Stomach smooth muscle (tissue), 2 donors: ENCODE data around the gene ODF4.
A peak's percentile ranks its signal among the peaks of the same experiment; 100 is the strongest.

Experiments used
- H3K27ac ChIP-seq: one replicate; pipeline ENCODE4 v1.7.0; 2013; ENCODE audit warnings: mild to moderate bottlenecking, low read length, inconsistent platforms
- H3K27me3 ChIP-seq, 2 donors: one replicate each; pipeline ENCODE4 v1.7.0; 2013; ENCODE audit warnings: low read length in 2 of 2; ENCODE audit not compliant: insufficient read depth in 2 of 2, control insufficient read depth in 1 of 2
- H3K36me3 ChIP-seq, 2 donors: one replicate each; pipeline ENCODE4 v1.7.0; 2013; ENCODE audit warnings: low read length in 2 of 2; ENCODE audit not compliant: control insufficient read depth in 2 of 2, insufficient read depth in 2 of 2
- H3K4me1 ChIP-seq: one replicate; pipeline ENCODE4 v1.7.0; 2013; ENCODE audit warnings: low read length; ENCODE audit not compliant: control insufficient read depth, insufficient read depth
- H3K4me3 ChIP-seq, 2 donors: one replicate each; pipeline ENCODE4 v1.7.0; 2013; ENCODE audit warnings: low read length in 2 of 2
- H3K9ac ChIP-seq, 2 donors: one replicate each; pipeline ENCODE4 v1.7.0; 2013; ENCODE audit warnings: low read length in 2 of 2, mild to moderate bottlenecking in 1 of 2
- H3K9me3 ChIP-seq, 2 donors: one replicate each; pipeline ENCODE4 v1.7.0; 2013; ENCODE audit warnings: low read length in 2 of 2; ENCODE audit not compliant: control insufficient read depth in 2 of 2
- donor health status: healthy.
- donor health status: Pancreatic carcinoma.

The ODF4 gene

GRCh38 chr17:8326511-8327302, 12.9 kb upstream of the ODF4 start:
- Histone ChIP-seq H3K9me3 (no peaks in the 10 kb centered on the region), H3K4me3 (peak overlapping the region; percentile 54 to 75), H3K36me3 (no peaks in the 10 kb centered on the region), H3K27me3 (peaks cover 22 to 31% of the 10 kb centered on the region in 2 donors), H3K4me1 (peaks cover 10% of the 10 kb centered on the region), H3K9ac (peak overlapping the region; percentile 46 to 60), H3K27ac (no peak overlapping the region)

DNA sequence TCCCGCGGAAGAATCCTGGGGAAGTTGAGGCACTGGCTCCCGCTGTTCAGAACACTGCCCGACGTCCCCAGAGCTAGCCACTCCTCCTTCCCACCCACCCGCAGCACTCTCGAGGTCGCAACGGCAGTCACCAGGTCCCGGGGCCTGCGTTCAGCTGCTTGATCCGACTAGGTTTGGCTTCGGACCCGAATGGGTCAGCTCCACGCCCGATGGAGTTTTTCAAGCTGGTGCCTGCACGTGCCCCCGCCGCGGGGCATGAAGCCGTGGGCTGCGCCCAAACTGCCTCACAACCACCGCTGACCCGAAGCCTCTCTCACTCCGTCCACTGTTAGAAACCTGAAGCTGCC, 12.4 kb upstream of the ODF4 start:
- H3K36me3 ChIP-seq, result no peaks in the 10 kb centered on the region
- peaks cover 24 to 31% of the 10 kb centered on the region in 2 donors for H3K27me3 ChIP-seq
- peak overlapping the region in 1 of 2 donors; percentile 46 for H3K9ac ChIP-seq
- H3K4me3 ChIP-seq, result peak overlapping the region; percentile 54 to 75
- peaks cover 10% of the 10 kb centered on the region for H3K4me1 ChIP-seq
- H3K9me3 ChIP-seq, result no peaks in the 10 kb centered on the region
- H3K27ac ChIP-seq, result no peak overlapping the region

- no peak overlapping the region for H3K4me3 ChIP-seq
- H3K27me3 ChIP-seq, result peaks cover 8 to 11% of the 10 kb centered on the region in 2 donors
- H3K9me3 ChIP-seq, result no peaks in the 10 kb centered on the region
- no peak overlapping the region for H3K9ac ChIP-seq
- H3K4me1 ChIP-seq, result peaks cover 3% of the 10 kb centered on the region
- no peak overlapping the region for H3K27ac ChIP-seq
- H3K36me3 ChIP-seq, result no peaks in the 10 kb centered on the region
Observed at GRCh38 chr17:8332128-8332527, 7.5 kb upstream of the ODF4 start.

GRCh38 chr17:8332688-8333087, 7.0 kb upstream of the ODF4 start:
- Histone ChIP-seq H3K9ac (no peak overlapping the region), H3K4me3 (no peak overlapping the region), H3K4me1 (no peaks in the 10 kb centered on the region), H3K27ac (no peak overlapping the region), H3K36me3 (no peaks in the 10 kb centered on the region), H3K27me3 (peaks cover 5 to 6% of the 10 kb centered on the region in 2 donors), H3K9me3 (no peaks in the 10 kb centered on the region)

- H3K4me1 ChIP-seq, result peaks cover 2% of the 10 kb centered on the region
- peaks cover 0 to 2% of the 10 kb centered on the region in 2 donors for H3K27me3 ChIP-seq
- no peak overlapping the region for H3K4me3 ChIP-seq
- H3K36me3 ChIP-seq, result no peaks in the 10 kb centered on the region
- no peak overlapping the region for H3K27ac ChIP-seq
- H3K9me3 ChIP-seq, result no peaks in the 10 kb centered on the region
- H3K9ac ChIP-seq, result no peak overlapping the region
Observed at GRCh38 chr17:8333281-8333680, 6.4 kb upstream of the ODF4 start.

DNA sequence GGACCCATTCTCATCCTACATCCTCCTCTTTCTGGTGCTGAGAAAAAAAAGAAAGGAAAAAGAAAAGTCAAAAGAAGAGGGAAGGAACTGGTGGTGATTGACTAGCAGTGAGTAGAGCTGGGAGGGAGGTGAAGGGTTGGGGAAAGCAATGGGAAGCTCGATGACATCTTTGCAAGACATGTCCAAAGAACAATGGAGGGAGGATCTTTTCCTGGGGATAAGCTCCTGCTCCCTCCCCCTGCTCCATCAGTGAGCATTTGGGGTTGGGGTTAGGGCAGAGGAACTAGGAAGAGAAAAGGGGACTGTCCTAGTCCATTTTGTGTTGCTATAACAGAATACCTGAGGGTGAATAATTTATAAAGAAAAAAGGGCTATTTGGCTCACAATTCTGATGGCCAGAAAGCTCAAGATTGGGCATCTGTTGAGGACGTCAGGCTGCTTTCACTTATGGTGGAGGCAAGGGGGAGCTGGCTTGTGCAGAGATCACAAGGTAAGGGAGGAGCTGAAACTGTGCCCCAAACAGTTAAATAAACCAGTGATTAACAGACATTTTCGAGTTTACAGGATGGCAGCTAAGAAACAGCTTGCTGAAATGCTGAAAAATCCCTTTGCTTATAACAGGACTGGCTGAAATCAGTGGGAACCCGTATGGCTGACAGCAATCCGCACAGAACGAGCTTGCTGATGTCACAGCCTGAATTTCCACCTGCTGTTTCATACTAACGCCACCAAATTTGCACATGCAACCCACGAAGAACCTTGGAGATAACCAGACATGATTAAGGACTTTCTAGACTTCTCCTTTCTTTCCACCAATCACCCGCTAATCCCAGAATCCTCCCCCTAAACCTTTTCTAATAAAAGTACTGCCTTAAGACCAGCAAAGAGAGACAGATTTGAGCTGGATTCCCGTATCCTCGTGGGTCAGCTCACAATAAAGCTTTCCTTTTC, 1.6 kb upstream of the ODF4 start:
- Histone ChIP-seq H3K4me1 (peaks cover 2% of the 10 kb centered on the region), H3K27ac (no peak overlapping the region), H3K36me3 (no peaks in the 10 kb centered on the region), H3K9ac (no peak overlapping the region), H3K9me3 (no peaks in the 10 kb centered on the region), H3K27me3 (no peaks in the 10 kb centered on the region), H3K4me3 (peak overlapping the region in 1 of 2 donors; percentile 15)

DNA sequence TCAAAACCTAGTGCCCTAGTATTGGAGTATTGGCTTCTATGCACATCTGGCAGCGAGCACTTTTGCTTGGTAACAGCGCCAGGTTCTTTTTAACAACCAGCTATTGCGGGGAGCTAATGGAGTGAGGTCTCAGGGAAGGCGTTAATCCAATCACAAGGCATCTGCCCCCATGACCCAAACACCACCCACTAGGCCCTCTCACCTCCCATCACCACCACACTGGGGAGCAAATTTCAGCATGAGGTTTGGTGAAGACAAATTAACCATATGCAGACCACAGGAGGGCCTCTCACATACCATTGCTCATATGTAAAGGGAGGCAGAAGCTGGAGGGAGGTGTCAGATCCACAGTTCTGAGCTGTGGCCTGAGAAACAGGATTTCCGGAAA, 893 bp upstream of the ODF4 start:
- Histone ChIP-seq H3K27me3 (no peaks in the 10 kb centered on the region), H3K27ac (no peak overlapping the region), H3K9ac (no peak overlapping the region), H3K4me1 (peaks cover 2% of the 10 kb centered on the region), H3K4me3 (no peak overlapping the region), H3K36me3 (no peaks in the 10 kb centered on the region), H3K9me3 (no peaks in the 10 kb centered on the region)

- Histone ChIP-seq H3K9me3 (no peaks in the 10 kb centered on the region), H3K27me3 (peaks cover 0 to 4% of the 10 kb centered on the region in 2 donors), H3K36me3 (no peaks in the 10 kb centered on the region), H3K27ac (no peak overlapping the region), H3K4me3 (no peak overlapping the region), H3K9ac (no peak overlapping the region), H3K4me1 (peaks cover 2% of the 10 kb centered on the region)
Observed at GRCh38 chr17:8341456-8341855, 1.8 kb downstream of the ODF4 start.

DNA sequence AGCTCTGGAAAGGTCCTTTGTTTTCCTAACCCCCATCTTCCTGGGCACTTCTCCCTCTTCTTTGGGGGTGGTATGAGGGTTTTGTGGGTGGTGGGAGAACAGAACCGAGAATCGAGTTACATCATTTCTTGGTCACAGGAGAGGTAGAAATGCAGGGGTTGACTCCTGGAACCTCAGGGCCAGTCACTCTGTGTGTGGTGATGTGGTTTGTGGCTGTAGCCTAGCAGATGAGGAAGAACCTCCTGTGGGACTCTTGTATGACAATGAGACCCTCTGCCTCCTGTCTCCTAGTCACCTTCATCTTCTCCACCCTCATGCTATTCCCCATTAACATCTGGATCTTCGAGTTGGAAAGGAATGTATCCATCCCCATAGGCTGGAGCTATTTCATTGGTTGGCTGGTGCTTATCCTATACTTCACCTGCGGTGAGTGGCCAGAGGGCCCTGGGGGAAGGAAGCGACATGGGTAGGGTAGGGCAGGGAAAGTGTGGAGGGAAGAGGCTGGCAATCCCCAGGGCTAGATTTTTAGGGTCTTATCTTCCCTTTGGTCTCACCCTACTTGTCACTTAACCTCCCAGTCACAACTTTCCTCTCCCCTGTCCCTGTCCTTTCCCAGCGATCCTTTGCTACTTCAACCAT, 5.5 kb downstream of the ODF4 start:
- Histone ChIP-seq H3K27ac (no peak overlapping the region), H3K27me3 (peaks cover 0 to 4% of the 10 kb centered on the region in 2 donors), H3K4me1 (no peaks in the 10 kb centered on the region), H3K36me3 (no peaks in the 10 kb centered on the region), H3K9ac (no peak overlapping the region), H3K9me3 (no peaks in the 10 kb centered on the region), H3K4me3 (no peak overlapping the region)

GRCh38 chr17:8345951-8346665, 6.5 kb downstream of the ODF4 start:
- Histone ChIP-seq H3K4me1 (no peaks in the 10 kb centered on the region), H3K27me3 (peaks cover 0 to 4% of the 10 kb centered on the region in 2 donors), H3K9me3 (no peaks in the 10 kb centered on the region), H3K4me3 (no peak overlapping the region), H3K36me3 (no peaks in the 10 kb centered on the region), H3K27ac (no peak overlapping the region), H3K9ac (no peak overlapping the region)
